ENCODE results near the gene CABLES1. TPM values are rescaled to one million over a fixed set of nuclear protein-coding genes. Genes with fewer than 3 reads are reported as not detected.

CABLES1 gene
- total RNA-seq, 2 donors from 2014 or later = 9.9 to 16.7 TPM

DNA sequence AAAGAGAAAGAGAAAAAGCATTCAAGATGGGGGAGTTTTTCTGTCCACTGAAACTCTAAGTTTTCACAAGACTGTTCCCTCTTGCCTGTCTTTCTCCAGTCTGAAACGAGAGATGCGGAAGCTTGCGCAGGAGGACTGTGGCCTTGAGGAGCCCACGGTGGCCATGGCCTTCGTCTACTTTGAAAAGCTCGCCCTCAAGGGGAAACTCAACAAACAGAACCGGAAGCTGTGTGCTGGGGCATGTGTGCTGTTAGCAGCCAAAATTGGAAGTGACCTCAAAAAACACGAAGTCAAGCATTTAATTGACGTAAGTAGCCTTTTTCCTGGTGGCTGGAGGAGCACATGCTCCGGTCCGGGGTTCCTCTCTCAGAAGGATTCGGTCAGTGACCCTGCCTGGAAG is 118.3 kb downstream of the CABLES1 start:
- H3K4me3 Mint-ChIP-seq = no peak overlapping the region
- H3K9me3 Mint-ChIP-seq = peaks cover 13% of the 10 kb centered on the region
- Histone ChIP-seq H3K4me3 (ENCODE audit: low read length) (no peak overlapping the region), H3K9me3 (ENCODE audit: control insufficient read depth, low read length) (peaks cover 8% of the 10 kb centered on the region), H3K36me3 (ENCODE audit: control insufficient read depth, insufficient read depth, low read length) (peaks cover 22% of the 10 kb centered on the region), H3K27me3 (ENCODE audit: control insufficient read depth, insufficient read depth, low read length, poor library complexity, severe bottlenecking) (no peaks in the 10 kb centered on the region), H3K4me1 (ENCODE audit: control insufficient read depth, insufficient read depth, low read length) (peaks cover 3% of the 10 kb centered on the region), H3K9ac (ENCODE audit: extremely low read depth, low read length, poor library complexity, severe bottlenecking) (no peak overlapping the region), H3K27ac (ENCODE audit: low read depth, low read length) (no peak overlapping the region)
- H3K4me1 Mint-ChIP-seq = peaks cover 10% of the 10 kb centered on the region
- peaks cover 95% of the 10 kb centered on the region for H3K36me3 Mint-ChIP-seq (ENCODE audit: low read depth)
- no peak overlapping the region for H3K27ac Mint-ChIP-seq
- TF ChIP-seq, protein P1, sequence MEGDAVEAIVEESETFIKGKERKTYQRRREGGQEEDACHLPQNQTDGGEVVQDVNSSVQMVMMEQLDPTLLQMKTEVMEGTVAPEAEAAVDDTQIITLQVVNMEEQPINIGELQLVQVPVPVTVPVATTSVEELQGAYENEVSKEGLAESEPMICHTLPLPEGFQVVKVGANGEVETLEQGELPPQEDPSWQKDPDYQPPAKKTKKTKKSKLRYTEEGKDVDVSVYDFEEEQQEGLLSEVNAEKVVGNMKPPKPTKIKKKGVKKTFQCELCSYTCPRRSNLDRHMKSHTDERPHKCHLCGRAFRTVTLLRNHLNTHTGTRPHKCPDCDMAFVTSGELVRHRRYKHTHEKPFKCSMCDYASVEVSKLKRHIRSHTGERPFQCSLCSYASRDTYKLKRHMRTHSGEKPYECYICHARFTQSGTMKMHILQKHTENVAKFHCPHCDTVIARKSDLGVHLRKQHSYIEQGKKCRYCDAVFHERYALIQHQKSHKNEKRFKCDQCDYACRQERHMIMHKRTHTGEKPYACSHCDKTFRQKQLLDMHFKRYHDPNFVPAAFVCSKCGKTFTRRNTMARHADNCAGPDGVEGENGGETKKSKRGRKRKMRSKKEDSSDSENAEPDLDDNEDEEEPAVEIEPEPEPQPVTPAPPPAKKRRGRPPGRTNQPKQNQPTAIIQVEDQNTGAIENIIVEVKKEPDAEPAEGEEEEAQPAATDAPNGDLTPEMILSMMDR (conservative IDR thresholded peaks at IDR 0.05) = no peak
- no peaks in the 10 kb centered on the region for H3K27me3 Mint-ChIP-seq (ENCODE audit: insufficient read depth)
- WGBS, 2 experiments (ENCODE audit: insufficient coverage in 1 of 2, insufficient read length in 1 of 2) = 91 to 93% methylated on average over 12 of the region's 12 CpGs
- no peak for DNase-seq

DNA sequence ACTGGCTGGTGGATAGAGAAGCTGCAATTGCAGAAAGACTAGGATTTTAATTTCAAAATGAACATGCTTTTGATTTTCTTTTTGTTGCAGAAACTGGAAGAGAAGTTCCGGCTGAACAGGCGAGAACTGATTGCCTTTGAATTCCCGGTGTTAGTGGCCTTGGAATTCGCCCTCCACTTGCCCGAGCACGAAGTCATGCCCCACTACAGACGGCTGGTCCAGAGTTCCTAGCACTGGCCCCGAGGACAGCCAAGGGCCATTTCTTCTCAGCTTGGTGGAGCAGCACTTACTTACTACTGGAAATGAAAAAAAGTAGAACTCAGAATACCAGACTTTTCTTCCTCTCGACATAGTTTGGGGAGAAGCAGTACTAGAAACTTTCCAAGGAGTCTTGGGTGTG is 121.9 kb downstream of the CABLES1 start:
- H3K4me1 Mint-ChIP-seq = peaks cover 30% of the 10 kb centered on the region
- Histone ChIP-seq H3K9me3 (ENCODE audit: control insufficient read depth, low read length) (no peaks in the 10 kb centered on the region), H3K4me1 (ENCODE audit: control insufficient read depth, insufficient read depth, low read length) (peaks cover 21% of the 10 kb centered on the region), H3K27ac (ENCODE audit: low read depth, low read length) (no peak overlapping the region), H3K4me3 (ENCODE audit: low read length) (no peak overlapping the region), H3K27me3 (ENCODE audit: control insufficient read depth, insufficient read depth, low read length, poor library complexity, severe bottlenecking) (no peaks in the 10 kb centered on the region), H3K36me3 (ENCODE audit: control insufficient read depth, insufficient read depth, low read length) (peaks cover 20% of the 10 kb centered on the region), H3K9ac (ENCODE audit: extremely low read depth, low read length, poor library complexity, severe bottlenecking) (no peak overlapping the region)
- 93 to 97% methylated on average over 8 to 9 of the region's 9 CpGs for WGBS, 2 experiments (ENCODE audit: insufficient coverage in 1 of 2, insufficient read length in 1 of 2)
- H3K27ac Mint-ChIP-seq = peak overlapping the region; percentile 52
- H3K4me3 Mint-ChIP-seq = no peak overlapping the region
- H3K9me3 Mint-ChIP-seq = no peaks in the 10 kb centered on the region
- H3K36me3 Mint-ChIP-seq (ENCODE audit: low read depth) = peaks cover 70% of the 10 kb centered on the region
- DNase-seq = no peak
- H3K27me3 Mint-ChIP-seq (ENCODE audit: insufficient read depth) = no peaks in the 10 kb centered on the region
- TF ChIP-seq, protein P1 (conservative IDR thresholded peaks at IDR 0.05) = no peak

DNA sequence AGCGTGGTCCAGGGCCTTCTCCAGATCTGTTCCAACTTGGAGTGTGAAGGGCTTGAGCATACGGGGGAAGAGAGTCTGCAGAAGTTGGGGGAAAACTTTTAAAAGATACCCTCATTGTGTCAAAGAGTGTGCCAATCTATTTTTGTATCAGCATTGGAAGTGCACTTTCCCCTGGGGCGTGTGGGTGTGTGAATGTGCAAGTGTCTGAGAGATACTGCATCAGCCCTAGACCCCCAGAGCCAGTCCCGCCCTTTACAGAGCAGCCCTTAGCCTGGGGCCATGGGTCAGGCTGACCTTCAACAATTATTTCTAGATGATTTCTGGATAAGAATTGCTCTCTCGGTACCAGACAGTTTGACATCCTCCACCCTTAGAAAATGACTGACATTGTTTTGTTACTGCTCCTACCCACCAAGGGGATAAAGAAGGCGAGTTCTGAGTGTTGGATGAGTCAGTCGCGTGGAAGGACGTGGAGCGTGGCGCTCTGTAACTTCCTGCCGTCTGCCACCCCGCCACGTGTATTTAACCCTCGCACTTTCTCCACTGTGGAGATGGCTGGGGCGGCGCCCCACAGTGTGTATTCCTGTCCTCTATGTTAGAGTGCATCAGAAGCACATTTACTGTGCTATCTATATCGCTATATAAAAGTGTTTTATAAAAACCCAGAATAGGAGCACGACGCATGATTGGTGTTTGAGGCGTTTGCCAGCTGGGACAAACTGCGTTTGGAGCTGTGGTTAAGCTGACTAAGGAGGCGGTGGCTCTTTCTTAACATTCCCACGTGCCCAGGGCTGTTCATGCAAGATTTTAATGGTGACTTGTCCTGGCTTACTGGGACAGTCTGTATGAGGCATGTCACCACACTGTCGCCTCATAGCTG is 122.6 kb downstream of the CABLES1 start:
- no peaks in the 10 kb centered on the region for H3K9me3 Mint-ChIP-seq
- 95 to 97% methylated on average over 21 to 25 of the region's 25 CpGs for WGBS, 2 experiments (ENCODE audit: insufficient coverage in 1 of 2, insufficient read length in 1 of 2)

More for the DNA sequence above, 122.6 kb downstream of the CABLES1 start:
- Histone ChIP-seq H3K9me3 (ENCODE audit: control insufficient read depth, low read length) (no peaks in the 10 kb centered on the region), H3K36me3 (ENCODE audit: control insufficient read depth, insufficient read depth, low read length) (peaks cover 19% of the 10 kb centered on the region), H3K9ac (ENCODE audit: extremely low read depth, low read length, poor library complexity, severe bottlenecking) (no peak overlapping the region), H3K27me3 (ENCODE audit: control insufficient read depth, insufficient read depth, low read length, poor library complexity, severe bottlenecking) (no peaks in the 10 kb centered on the region), H3K4me3 (ENCODE audit: low read length) (no peak overlapping the region), H3K4me1 (ENCODE audit: control insufficient read depth, insufficient read depth, low read length) (peaks cover 21% of the 10 kb centered on the region), H3K27ac (ENCODE audit: low read depth, low read length) (no peak overlapping the region)
- H3K27ac Mint-ChIP-seq = peak overlapping the region; percentile 97
- TF ChIP-seq, protein P1 (conservative IDR thresholded peaks at IDR 0.05) = no peak
- DNase-seq = no peak
- H3K4me3 Mint-ChIP-seq = no peak overlapping the region
- H3K4me1 Mint-ChIP-seq = peaks cover 34% of the 10 kb centered on the region
- H3K36me3 Mint-ChIP-seq (ENCODE audit: low read depth) = peaks cover 68% of the 10 kb centered on the region
- no peaks in the 10 kb centered on the region for H3K27me3 Mint-ChIP-seq (ENCODE audit: insufficient read depth)
